ENCODE results near the gene PARPBP. TPM values are rescaled to one million over a fixed set of nuclear protein-coding genes. Genes with fewer than 3 reads are reported as not detected.
A peak's percentile ranks its signal among the peaks of the same experiment; 100 is the strongest.

Gene PARPBP
- total and polyA plus RNA-seq, 2 experiments from 2014 or later = 37.3 to 44.8 TPM

- no peaks in the 10 kb centered on the region for H4K20me1 ChIP-seq (replicated peaks; ENCODE audit: insufficient read depth)
- H3K4me3 ChIP-seq = no peak overlapping the region
- no peak overlapping the region for H3K4me2 ChIP-seq
- H2AFZ ChIP-seq = no peak overlapping the region
- no peaks in the 10 kb centered on the region for H3K27me3 Mint-ChIP-seq (ENCODE audit: insufficient read depth, low read depth, poor library complexity)
- no peaks in the 10 kb centered on the region for H3K4me1 Mint-ChIP-seq
- no peaks in the 10 kb centered on the region for H3K36me3 ChIP-seq (ENCODE audit: insufficient read depth)
- ATAC-seq = peak; percentile 52; the same call in 2 of the 3 replicates
- peak; percentile 59 for DNase-seq (ENCODE audit: low spot score)
- no peak overlapping the region for H3K27ac ChIP-seq (ENCODE audit: low read depth)
- no peaks in the 10 kb centered on the region; the same call in 2 of the 3 replicates for H3K36me3 Mint-ChIP-seq (ENCODE audit: low read depth)
- no peaks in the 10 kb centered on the region for H3K9me2 ChIP-seq (ENCODE audit: insufficient read depth)
- no peaks in the 10 kb centered on the region for H3F3A ChIP-seq (replicated peaks; ENCODE audit: low read depth)
- no peak overlapping the region for H3K4me3 Mint-ChIP-seq
- no peaks in the 10 kb centered on the region for H3K79me2 ChIP-seq (replicated peaks; ENCODE audit: insufficient read depth)
- no peaks in the 10 kb centered on the region for H3K9me3 Mint-ChIP-seq
- H3K4me1 ChIP-seq (ENCODE audit: insufficient read depth) = no peaks in the 10 kb centered on the region
- TF ChIP-seq ZNF114 (CRISPR knock-in tag; IDR thresholded peaks at IDR 0.05) = no peak
- no peak for TF ChIP-seq CREB1 (CRISPR knock-in tag; IDR thresholded peaks at IDR 0.05; ENCODE audit: low read depth)
- no peak for TF ChIP-seq ETS1 (IDR thresholded peaks at IDR 0.05)
- TF ChIP-seq, protein P1, sequence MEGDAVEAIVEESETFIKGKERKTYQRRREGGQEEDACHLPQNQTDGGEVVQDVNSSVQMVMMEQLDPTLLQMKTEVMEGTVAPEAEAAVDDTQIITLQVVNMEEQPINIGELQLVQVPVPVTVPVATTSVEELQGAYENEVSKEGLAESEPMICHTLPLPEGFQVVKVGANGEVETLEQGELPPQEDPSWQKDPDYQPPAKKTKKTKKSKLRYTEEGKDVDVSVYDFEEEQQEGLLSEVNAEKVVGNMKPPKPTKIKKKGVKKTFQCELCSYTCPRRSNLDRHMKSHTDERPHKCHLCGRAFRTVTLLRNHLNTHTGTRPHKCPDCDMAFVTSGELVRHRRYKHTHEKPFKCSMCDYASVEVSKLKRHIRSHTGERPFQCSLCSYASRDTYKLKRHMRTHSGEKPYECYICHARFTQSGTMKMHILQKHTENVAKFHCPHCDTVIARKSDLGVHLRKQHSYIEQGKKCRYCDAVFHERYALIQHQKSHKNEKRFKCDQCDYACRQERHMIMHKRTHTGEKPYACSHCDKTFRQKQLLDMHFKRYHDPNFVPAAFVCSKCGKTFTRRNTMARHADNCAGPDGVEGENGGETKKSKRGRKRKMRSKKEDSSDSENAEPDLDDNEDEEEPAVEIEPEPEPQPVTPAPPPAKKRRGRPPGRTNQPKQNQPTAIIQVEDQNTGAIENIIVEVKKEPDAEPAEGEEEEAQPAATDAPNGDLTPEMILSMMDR (conservative IDR thresholded peaks at IDR 0.05; ENCODE audit: low read depth in 2 of 2) = peak; percentile 70 to 73
- TF ChIP-seq REST (IDR thresholded peaks at IDR 0.05; ENCODE audit: unreplicated experiment) = no peak
- no peak for TF ChIP-seq ZNF331 (CRISPR knock-in tag; IDR thresholded peaks at IDR 0.05; ENCODE audit: low read depth)
- TF ChIP-seq, protein P2, sequence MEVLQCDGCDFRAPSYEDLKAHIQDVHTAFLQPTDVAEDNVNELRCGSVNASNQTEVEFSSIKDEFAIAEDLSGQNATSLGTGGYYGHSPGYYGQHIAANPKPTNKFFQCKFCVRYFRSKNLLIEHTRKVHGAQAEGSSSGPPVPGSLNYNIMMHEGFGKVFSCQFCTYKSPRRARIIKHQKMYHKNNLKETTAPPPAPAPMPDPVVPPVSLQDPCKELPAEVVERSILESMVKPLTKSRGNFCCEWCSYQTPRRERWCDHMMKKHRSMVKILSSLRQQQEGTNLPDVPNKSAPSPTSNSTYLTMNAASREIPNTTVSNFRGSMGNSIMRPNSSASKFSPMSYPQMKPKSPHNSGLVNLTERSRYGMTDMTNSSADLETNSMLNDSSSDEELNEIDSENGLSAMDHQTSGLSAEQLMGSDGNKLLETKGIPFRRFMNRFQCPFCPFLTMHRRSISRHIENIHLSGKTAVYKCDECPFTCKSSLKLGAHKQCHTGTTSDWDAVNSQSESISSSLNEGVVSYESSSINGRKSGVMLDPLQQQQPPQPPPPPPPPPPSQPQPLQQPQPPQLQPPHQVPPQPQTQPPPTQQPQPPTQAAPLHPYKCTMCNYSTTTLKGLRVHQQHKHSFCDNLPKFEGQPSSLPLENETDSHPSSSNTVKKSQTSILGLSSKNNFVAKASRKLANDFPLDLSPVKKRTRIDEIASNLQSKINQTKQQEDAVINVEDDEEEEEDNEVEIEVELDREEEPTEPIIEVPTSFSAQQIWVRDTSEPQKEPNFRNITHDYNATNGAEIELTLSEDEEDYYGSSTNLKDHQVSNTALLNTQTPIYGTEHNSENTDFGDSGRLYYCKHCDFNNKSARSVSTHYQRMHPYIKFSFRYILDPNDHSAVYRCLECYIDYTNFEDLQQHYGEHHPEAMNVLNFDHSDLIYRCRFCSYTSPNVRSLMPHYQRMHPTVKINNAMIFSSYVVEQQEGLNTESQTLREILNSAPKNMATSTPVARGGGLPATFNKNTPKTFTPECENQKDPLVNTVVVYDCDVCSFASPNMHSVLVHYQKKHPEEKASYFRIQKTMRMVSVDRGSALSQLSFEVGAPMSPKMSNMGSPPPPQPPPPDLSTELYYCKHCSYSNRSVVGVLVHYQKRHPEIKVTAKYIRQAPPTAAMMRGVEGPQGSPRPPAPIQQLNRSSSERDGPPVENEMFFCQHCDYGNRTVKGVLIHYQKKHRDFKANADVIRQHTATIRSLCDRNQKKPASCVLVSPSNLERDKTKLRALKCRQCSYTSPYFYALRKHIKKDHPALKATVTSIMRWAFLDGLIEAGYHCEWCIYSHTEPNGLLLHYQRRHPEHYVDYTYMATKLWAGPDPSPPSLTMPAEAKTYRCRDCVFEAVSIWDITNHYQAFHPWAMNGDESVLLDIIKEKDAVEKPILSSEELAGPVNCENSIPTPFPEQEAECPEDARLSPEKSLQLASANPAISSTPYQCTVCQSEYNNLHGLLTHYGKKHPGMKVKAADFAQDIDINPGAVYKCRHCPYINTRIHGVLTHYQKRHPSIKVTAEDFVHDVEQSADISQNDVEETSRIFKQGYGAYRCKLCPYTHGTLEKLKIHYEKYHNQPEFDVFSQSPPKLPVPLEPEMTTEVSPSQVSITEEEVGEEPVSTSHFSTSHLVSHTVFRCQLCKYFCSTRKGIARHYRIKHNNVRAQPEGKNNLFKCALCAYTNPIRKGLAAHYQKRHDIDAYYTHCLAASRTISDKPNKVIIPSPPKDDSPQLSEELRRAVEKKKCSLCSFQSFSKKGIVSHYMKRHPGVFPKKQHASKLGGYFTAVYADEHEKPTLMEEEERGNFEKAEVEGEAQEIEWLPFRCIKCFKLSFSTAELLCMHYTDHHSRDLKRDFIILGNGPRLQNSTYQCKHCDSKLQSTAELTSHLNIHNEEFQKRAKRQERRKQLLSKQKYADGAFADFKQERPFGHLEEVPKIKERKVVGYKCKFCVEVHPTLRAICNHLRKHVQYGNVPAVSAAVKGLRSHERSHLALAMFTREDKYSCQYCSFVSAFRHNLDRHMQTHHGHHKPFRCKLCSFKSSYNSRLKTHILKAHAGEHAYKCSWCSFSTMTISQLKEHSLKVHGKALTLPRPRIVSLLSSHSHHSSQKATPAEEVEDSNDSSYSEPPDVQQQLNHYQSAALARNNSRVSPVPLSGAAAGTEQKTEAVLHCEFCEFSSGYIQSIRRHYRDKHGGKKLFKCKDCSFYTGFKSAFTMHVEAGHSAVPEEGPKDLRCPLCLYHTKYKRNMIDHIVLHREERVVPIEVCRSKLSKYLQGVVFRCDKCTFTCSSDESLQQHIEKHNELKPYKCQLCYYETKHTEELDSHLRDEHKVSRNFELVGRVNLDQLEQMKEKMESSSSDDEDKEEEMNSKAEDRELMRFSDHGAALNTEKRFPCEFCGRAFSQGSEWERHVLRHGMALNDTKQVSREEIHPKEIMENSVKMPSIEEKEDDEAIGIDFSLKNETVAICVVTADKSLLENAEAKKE (CRISPR knock-in tag; IDR thresholded peaks at IDR 0.05) = no peak
- no peak for TF ChIP-seq STAT1 (IDR thresholded peaks at IDR 0.05; ENCODE audit: unreplicated experiment)
- H3K27ac Mint-ChIP-seq = no peak overlapping the region
- no peaks in the 10 kb centered on the region for H3K27me3 ChIP-seq (ENCODE audit: insufficient read depth)
These were observed 50.1 kb downstream of the PARPBP start for GRCh38 chr12:102169922-102170621.

Measured in GM23338 (cell line).